ENCODE results near the gene SPINK2.

The SPINK2 gene

GRCh38 chr4:56821381-56822243 lies at the start of gene SPINK2:
Gene SPINK2, minus strand, starts transcription at chr4:56821701. Its CDS starts 39 bp downstream, at chr4:56821662.
- peak; percentile 44 for DNase-seq

- peak; percentile 29 for DNase-seq
Measured at GRCh38 chr4:56870946-56871345, 49.4 kb upstream of the SPINK2 start.

- no peak for DNase-seq
Measured at GRCh38 chr4:56863441-56864139, 42.1 kb upstream of the SPINK2 start.

- no peak for DNase-seq
Measured at GRCh38 chr4:56861360-56861759, 39.9 kb upstream of the SPINK2 start.

GRCh38 chr4:56860781-56861180 lies 39.3 kb upstream of the SPINK2 start:
- DNase-seq = no peak

GRCh38 chr4:56859841-56860240 lies 38.3 kb upstream of the SPINK2 start:
- no peak for DNase-seq

GRCh38 chr4:56857601-56858309 lies 36.3 kb upstream of the SPINK2 start:
- no peak for DNase-seq

- no peak for DNase-seq
Measured at GRCh38 chr4:56856656-56857055, 35.2 kb upstream of the SPINK2 start.

GRCh38 chr4:56850910-56851309 lies 29.4 kb upstream of the SPINK2 start:
- DNase-seq = no peak

- DNase-seq = no peak
Measured at GRCh38 chr4:56844802-56845580, 23.5 kb upstream of the SPINK2 start.

- no peak for DNase-seq
Measured at GRCh38 chr4:56843421-56843899, 22.0 kb upstream of the SPINK2 start.

- no peak for DNase-seq
Measured at GRCh38 chr4:56840559-56840958, 19.1 kb upstream of the SPINK2 start.

- DNase-seq = no peak
Measured at GRCh38 chr4:56828784-56829535, 7.5 kb upstream of the SPINK2 start.

- no peak for DNase-seq
Measured at GRCh38 chr4:56823933-56824600, 2.6 kb upstream of the SPINK2 start.

- no peak for DNase-seq
Measured at GRCh38 chr4:56818797-56819196, 2.7 kb downstream of the SPINK2 start.

GRCh38 chr4:56817840-56818491 lies 3.5 kb downstream of the SPINK2 start:
- no peak for DNase-seq

- DNase-seq = no peak
Measured at GRCh38 chr4:56806666-56807065, 14.8 kb downstream of the SPINK2 start.

- no peak for DNase-seq
Measured at GRCh38 chr4:56804551-56804950, 16.9 kb downstream of the SPINK2 start.

- no peak for DNase-seq
Measured at GRCh38 chr4:56803471-56803870, 18.0 kb downstream of the SPINK2 start.
